HCT116 (cell line): ENCODE data around the gene HGFAC. TPM values are rescaled to one million over a fixed set of nuclear protein-coding genes. Genes with fewer than 3 reads are reported as not detected.

Source experiments
- ATAC-seq: fragments of 200-7000 bp; cut with Tn5 transposase; 2 replicates; pipeline ENCODE4 v1.9.1; 2020; ENCODE audit warnings: mild to moderate bottlenecking, moderate library complexity
- BruUV-seq: library from RNA; stranded (reverse); fragments of 400-500 nt; replicated peaks from 2 replicates; lab custom pipeline; 2021; lab: Mats Ljungman, UMichigan
- CTCF ChIA-PET: fragments of 300-600 bp; sonication (Branson Sonifier 250); formaldehyde crosslinking; loops from one replicate; lab custom pipeline; 2021; ENCODE audit warnings: antibody characterized with exemption; lab: Charles Lee
- POLR2A ChIA-PET: fragments of 300-600, 350-600 bp; sonication (Branson Sonifier 250); formaldehyde crosslinking; loops from one replicate; lab custom pipeline; 2021; ENCODE audit warnings: antibody characterized with exemption; lab: Charles Lee
- RAD21 ChIA-PET, 2 experiments: fragments of 300-600 bp; sonication (Branson Sonifier 250); formaldehyde crosslinking; loops; one replicate each; lab custom pipeline; 2023; ENCODE audit warnings: low total read pairs in 2 of 2; ENCODE audit not compliant: uncharacterized antibody in 2 of 2, unreplicated experiment in 2 of 2, low non-redundant PET in 1 of 2; lab: Charles Lee
- DNase-seq: peaks from one replicate; pipeline ENCODE4 v3.0.0-alpha.2; 2010; ENCODE audit warnings: low read depth, low spot score
- H2AFZ ChIP-seq: fragments of 200-600 bp; shearing (Covaris generic), sonication (generic); 2 replicates; pipeline ENCODE4 v1.6.1; 2017; ENCODE audit warnings: low read depth, mixed run types, mixed read lengths, antibody characterized with exemption, low read length; ENCODE audit not compliant: poor library complexity, severe bottlenecking
- H3K27ac ChIP-seq: 2 replicates; pipeline ENCODE4 v1.5.1; 2012; ENCODE audit warnings: low read depth, low read length
- H3K27me3 ChIP-seq: fragments of 200-600 bp; sonication (generic); 2 replicates; pipeline ENCODE4 v1.6.1; 2016; ENCODE audit warnings: mixed run types, low read length, mixed read lengths; ENCODE audit not compliant: insufficient read depth
- H3K36me3 ChIP-seq, 2 experiments: fragments of 200-500 bp in 1 of 2; fragments of 200-600 bp in 1 of 2; sonication (Bioruptor generic) in 1 of 2; sonication (generic) in 1 of 2; 2 replicates each; pipeline versions ENCODE4 v1.5.1 to v1.6.1; 2014 to 2016; ENCODE audit warnings: low read length in 2 of 2, inconsistent platforms in 1 of 2, mixed read lengths in 1 of 2, mixed run types in 1 of 2; ENCODE audit not compliant: insufficient read depth in 2 of 2, control insufficient read depth in 1 of 2
- H3K4me1 ChIP-seq, 2 experiments: fragments of 200-600 bp in 1 of 2; sonication (generic) in 1 of 2; 2 replicates each; pipeline versions ENCODE4 v1.5.1 to v1.6.1; 2012 to 2017; ENCODE audit warnings: low read length in 2 of 2, inconsistent platforms in 1 of 2, mild to moderate bottlenecking in 1 of 2, mixed read lengths in 1 of 2, mixed run types in 1 of 2, moderate library complexity in 1 of 2; ENCODE audit not compliant: insufficient read depth in 2 of 2, control insufficient read depth in 1 of 2
- H3K4me2 ChIP-seq: fragments of 200-600 bp; sonication (generic); 2 replicates; pipeline ENCODE4 v1.6.1; 2017; ENCODE audit warnings: mixed run types, low read length, mixed read lengths
- H3K4me3 ChIP-seq, 2 experiments: fragments of 200-600 bp in 1 of 2; sonication (generic) in 1 of 2; replicated peaks in 1 of 2; 2 replicates each; pipeline ENCODE4 v1.5.1; 2011 to 2016; ENCODE audit warnings: low read length in 2 of 2, control low read depth in 1 of 2, low read depth in 1 of 2, mild to moderate bottlenecking in 1 of 2, mixed read lengths in 1 of 2, mixed run types in 1 of 2
- H3K79me2 ChIP-seq: fragments of 200-600 bp; sonication (generic); 2 replicates; pipeline ENCODE4 v1.6.1; 2017; ENCODE audit warnings: mild to moderate bottlenecking, mixed run types, low read length, moderate library complexity, mixed read lengths; ENCODE audit not compliant: insufficient read depth
- H3K9ac ChIP-seq: fragments of 200-600 bp; sonication (generic); 2 replicates; pipeline ENCODE4 v1.6.1; 2016; ENCODE audit warnings: low read length, mixed read lengths
- H3K9me2 ChIP-seq: fragments of 200-600 bp; sonication (generic), shearing (Covaris generic); 2 replicates; pipeline ENCODE4 v1.6.1; 2017; ENCODE audit warnings: mixed run types, mild to moderate bottlenecking, moderate library complexity; ENCODE audit not compliant: insufficient read depth
- H3K9me3 ChIP-seq, 2 experiments: fragments of 200-500 bp in 1 of 2; fragments of 200-600 bp in 1 of 2; sonication (Bioruptor generic) in 1 of 2; sonication (generic) in 1 of 2; 2 replicates each; pipeline ENCODE4 v1.6.1; 2014 to 2017; ENCODE audit warnings: low read length in 2 of 2, mixed read lengths in 2 of 2, inconsistent platforms in 1 of 2, low read depth in 1 of 2, mild to moderate bottlenecking in 1 of 2, mixed run types in 1 of 2, moderate library complexity in 1 of 2; ENCODE audit not compliant: control insufficient read depth in 1 of 2, insufficient read depth in 1 of 2
- H4K20me1 ChIP-seq: fragments of 200-600 bp; sonication (generic), shearing (Covaris generic); 2 replicates; pipeline ENCODE4 v1.6.1; 2017; ENCODE audit warnings: mixed run types, mild to moderate bottlenecking, moderate library complexity; ENCODE audit not compliant: insufficient read depth
- CEBPB ChIP-seq: IDR thresholded peaks from 2 replicates; pipeline ENCODE4 v1.6.1; 2012; ENCODE audit warnings: low read depth
- CTCF ChIP-seq, 3 experiments: fragments of 200-600 bp in 1 of 3; sonication (generic) in 1 of 3; IDR thresholded peaks in 2 of 3; conservative IDR thresholded peaks in 1 of 3; 2 replicates each; pipeline ENCODE4 v1.5.1; 2012 to 2017; ENCODE audit warnings: low read depth in 2 of 3, low read length in 2 of 3, antibody characterized with exemption in 1 of 3, borderline replicate concordance in 1 of 3, control low read depth in 1 of 3, mild to moderate bottlenecking in 1 of 3, mixed read lengths in 1 of 3, mixed run types in 1 of 3, moderate library complexity in 1 of 3; ENCODE audit not compliant: insufficient read depth in 1 of 3
- ELF1 ChIP-seq: IDR thresholded peaks from 2 replicates; pipeline ENCODE4 v1.6.1; 2012; ENCODE audit warnings: low read depth, borderline replicate concordance
- EZH2 ChIP-seq: fragments of 200-600 bp; sonication (generic); IDR thresholded peaks from 2 replicates; pipeline ENCODE4 v1.6.1; 2017; ENCODE audit warnings: antibody characterized with exemption, mixed run types
- FOSL1 ChIP-seq: IDR thresholded peaks from 2 replicates; pipeline ENCODE4 v1.6.1; 2012; ENCODE audit warnings: low read depth
- POLR2AphosphoS5 ChIP-seq: IDR thresholded peaks from 2 replicates; pipeline ENCODE4 v1.6.1; 2011; ENCODE audit warnings: mild to moderate bottlenecking, low read depth, low read length, moderate library complexity
- REST ChIP-seq: IDR thresholded peaks from 2 replicates; pipeline ENCODE4 v1.6.1; 2012; ENCODE audit warnings: low read depth
- SRF ChIP-seq: IDR thresholded peaks from 2 replicates; pipeline ENCODE4 v1.6.1; 2012; ENCODE audit warnings: low read depth
- TCF7L2 ChIP-seq: IDR thresholded peaks from 2 replicates; pipeline ENCODE4 v1.7.0; 2011; ENCODE audit warnings: borderline replicate concordance, inconsistent platforms; ENCODE audit not compliant: insufficient read depth, insufficient read length; ENCODE audit errors: extremely low read depth
- YY1 ChIP-seq: IDR thresholded peaks from 2 replicates; pipeline ENCODE4 v1.6.1; 2011; ENCODE audit warnings: low read length, low read depth, moderate library complexity, mild to moderate bottlenecking; ENCODE audit not compliant: insufficient replicate concordance; ENCODE audit errors: extremely low read depth
- ZNF274 ChIP-seq: fragments of 200-500 bp; sonication (Bioruptor generic); IDR thresholded peaks from 2 replicates; pipeline ENCODE4 v1.6.1; 2014; ENCODE audit warnings: mild to moderate bottlenecking, low read depth, low read length, inconsistent platforms
- intact Hi-C: fragments of 100-400 bp; cut with micrococcal nuclease; formaldehyde crosslinking; loops from 2 replicates; pipeline ENCODE4 v1.10.0; 2022
- total RNA-seq: library from RNA; stranded (reverse); gene quantifications from one replicate; pipeline ENCODE4 v1.2.1, GENCODE V29; 2021; ENCODE audit not compliant: unreplicated experiment

The HGFAC gene
- total RNA-seq, 1 experiment from 2014 or later = 1.1 TPM

GRCh38 chr4:3473181-3473950 is 31.6 kb downstream of the HGFAC start (continued):
- TF ChIP-seq REST = no peak
- no peak for TF ChIP-seq ZNF274
- TF ChIP-seq SRF = no peak
- no peak for TF ChIP-seq ELF1
- TF ChIP-seq CEBPB = no peak
- TF ChIP-seq, all 23 proteins: peak for 0

DNA sequence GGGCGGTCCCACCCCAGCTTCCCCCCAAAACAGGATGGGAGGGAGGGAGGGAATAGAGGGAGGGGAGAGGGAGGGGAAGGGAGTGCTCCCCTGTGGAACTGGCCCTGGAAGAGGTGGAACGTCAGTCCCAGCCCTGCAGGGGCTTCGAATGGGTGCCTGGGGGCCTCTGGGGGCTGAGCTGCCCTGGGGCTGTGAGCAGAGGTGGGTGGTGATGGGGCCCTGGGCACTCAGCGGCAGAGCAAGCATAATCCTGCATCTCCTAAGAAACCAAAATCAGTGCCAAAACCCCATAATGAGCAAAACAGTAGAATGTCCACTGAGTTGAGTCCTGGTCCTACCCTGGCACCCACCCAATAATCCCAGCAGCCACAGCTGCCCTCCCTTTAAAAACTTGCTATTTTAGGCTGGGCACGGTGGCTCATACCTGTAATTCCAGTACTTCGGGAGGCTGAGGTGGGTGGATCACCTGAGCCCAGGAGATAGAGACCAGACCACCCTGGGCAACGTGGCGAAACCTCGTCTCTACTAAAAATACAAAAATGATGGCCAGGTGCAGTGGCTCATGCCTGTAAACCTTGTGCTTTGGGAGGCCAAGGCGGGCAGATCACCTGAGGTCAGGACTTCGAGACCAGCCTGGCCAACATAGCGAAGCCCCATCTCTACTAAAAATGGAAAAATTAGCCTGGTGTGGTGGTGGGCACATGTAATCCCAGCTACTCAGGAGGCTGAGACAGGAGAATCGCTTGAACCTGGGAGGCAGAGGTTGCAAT is 32.4 kb downstream of the HGFAC start:
- CTCF ChIA-PET = no interaction called here
- Histone ChIP-seq H3K36me3 (no peaks in the 10 kb centered on the region), H3K27me3 (no peaks in the 10 kb centered on the region), H3K9me2 (no peaks in the 10 kb centered on the region), H3K4me3 (no peak overlapping the region), H3K4me2 (no peak overlapping the region), H3K79me2 (no peaks in the 10 kb centered on the region), H3K4me1 (no peaks in the 10 kb centered on the region), H3K27ac (no peak overlapping the region), H2AFZ (no peak overlapping the region), H3K9ac (no peak overlapping the region), H3K9me3 (no peaks in the 10 kb centered on the region), H4K20me1 (no peaks in the 10 kb centered on the region)
- RAD21 ChIA-PET = no interaction called here
- intact Hi-C loops = no loop called here
- no peak for DNase-seq
- BruUV-seq = no TSS peak
- POLR2A ChIA-PET = no interaction called here
- ATAC-seq = no peak
- TF ChIP-seq CTCF (IDR thresholded peaks at IDR 0.05 in 2 of 3, conservative IDR thresholded peaks at IDR 0.05 in 1 of 3; ENCODE audit: borderline replicate concordance in 1 of 3, insufficient read depth in 1 of 3, low read depth in 2 of 3, low read length in 2 of 3) (no peak), CEBPB (no peak), TCF7L2 (no peak), YY1 (no peak), REST (no peak), ELF1 (no peak), FOSL1 (no peak), POLR2AphosphoS5 (no peak), EZH2 (no peak)
